ENCODE data around the gene CLEC4M.

DNA sequence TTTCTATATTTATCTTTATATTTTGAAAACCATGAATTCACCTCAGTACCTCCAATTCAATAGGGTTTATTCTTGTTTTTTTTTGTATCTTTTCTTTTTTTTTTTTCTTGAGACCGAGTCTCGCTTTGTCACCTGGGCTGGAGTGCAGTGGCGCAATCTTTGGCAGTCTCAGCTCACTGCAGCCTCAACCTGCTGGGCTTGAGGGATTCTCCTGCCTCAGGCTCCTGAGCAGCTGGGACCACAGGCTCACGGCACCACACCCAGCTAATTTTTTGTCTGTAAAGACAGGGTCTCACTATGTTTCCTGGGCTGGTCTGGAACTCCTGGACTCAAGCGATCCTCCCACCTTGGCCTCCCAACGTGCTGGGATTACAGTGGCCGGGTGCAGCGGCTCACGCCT lies 43.8 kb downstream of the CLEC4M start:
- no peak for TF ChIP-seq BHLHE40 (IDR thresholded peaks at IDR 0.05; ENCODE audit: borderline replicate concordance)
- no peak for TF ChIP-seq FOXA1 (IDR thresholded peaks at IDR 0.05)
- TF ChIP-seq FOXM1 (IDR thresholded peaks at IDR 0.05; ENCODE audit: borderline replicate concordance): no peak
- no peak for TF ChIP-seq ARNT (IDR thresholded peaks at IDR 0.05)
- no peak for TF ChIP-seq ZNF384 (IDR thresholded peaks at IDR 0.05)
- no peak for TF ChIP-seq SUZ12 (IDR thresholded peaks at IDR 0.05)
- TF ChIP-seq CTBP1 (IDR thresholded peaks at IDR 0.05; ENCODE audit: borderline replicate concordance): no peak
- TF ChIP-seq ELF4 (IDR thresholded peaks at IDR 0.05): no peak
- no peak for TF ChIP-seq HDGF (IDR thresholded peaks at IDR 0.05; ENCODE audit: borderline replicate concordance)
- TF ChIP-seq L3MBTL2 (conservative IDR thresholded peaks at IDR 0.05): no peak
- TF ChIP-seq SP1 (IDR thresholded peaks at IDR 0.05): no peak
- no peak for TF ChIP-seq FOXK2 (IDR thresholded peaks at IDR 0.05)
- TF ChIP-seq NFRKB (IDR thresholded peaks at IDR 0.05): no peak
- TF ChIP-seq TARDBP (IDR thresholded peaks at IDR 0.05): no peak
